ENCODE results near the gene ADIPOR1. TPM values are rescaled to one million over a fixed set of nuclear protein-coding genes. Genes with fewer than 3 reads are reported as not detected.

Gene ADIPOR1
- total and polyA plus RNA-seq, 2 of the 4 experiments (the other 2 are of a cell fraction) = 82.7 to 92.5 TPM

DNA sequence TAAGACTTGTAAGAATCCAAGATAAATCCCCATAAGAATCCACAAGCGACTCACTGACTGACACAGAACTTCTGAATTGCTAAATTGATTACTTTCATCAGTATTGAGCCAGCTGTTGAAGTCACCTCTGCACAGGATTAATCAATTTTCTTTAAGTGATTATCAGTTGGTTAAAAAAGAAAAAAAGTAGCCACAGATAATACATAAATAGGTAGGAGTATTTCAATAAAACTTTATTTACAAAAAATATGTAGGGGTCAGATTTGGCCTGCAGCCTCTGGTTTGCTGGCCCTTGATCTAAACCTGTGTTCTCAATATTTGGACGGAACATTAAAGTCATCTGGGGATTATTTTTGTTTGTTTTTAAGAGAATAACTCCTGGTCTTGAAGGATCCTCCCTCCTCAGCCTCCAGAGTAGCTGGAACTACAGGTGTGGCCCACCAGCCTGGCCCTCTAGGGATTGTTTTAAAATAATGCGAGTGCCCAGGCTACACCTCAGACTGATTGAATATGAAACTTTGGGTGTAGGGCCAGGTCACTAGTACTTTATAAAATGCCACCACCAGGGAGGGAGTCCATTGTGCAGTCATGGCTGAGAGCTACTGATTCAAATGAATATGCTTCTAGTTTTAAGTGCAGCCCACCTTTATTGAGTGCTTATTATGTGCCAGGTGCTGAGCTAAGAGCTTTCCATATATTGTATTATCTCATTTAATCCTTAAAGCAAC is 42.3 kb upstream of the ADIPOR1 start:
- ChIA-PET CTCF (interaction anchor here (0.9 to 1.5 kb wide), 2 partner anchors 73 to 85 kb away, joined by 3 to 7 read pairs; partner anchors contain the start of gene KLHL12), POLR2A (ENCODE audit: unreplicated experiment) (no interaction called here)
- Histone ChIP-seq H3K56ac (ENCODE audit: extremely low read depth, insufficient read depth, low read length) (no peak overlapping the region), H3K18ac (ENCODE audit: low read depth, low read length) (no peak overlapping the region), H3K4ac (ENCODE audit: low read depth, low read length) (no peak overlapping the region), H4K8ac (ENCODE audit: low read depth in 2 of 2, low read length in 2 of 2) (no peak overlapping the region), H3K9me3 (ENCODE audit: control insufficient read depth, insufficient read depth, low read length) (no peaks in the 10 kb centered on the region), H3K14ac (replicated peaks; ENCODE audit: low read depth, low read length) (no peak overlapping the region), H2BK20ac (ENCODE audit: low read depth, low read length) (no peak overlapping the region), H4K20me1 (ENCODE audit: insufficient read depth, low read length) (no peaks in the 10 kb centered on the region), H3K4me3 (ENCODE audit: insufficient read depth, low read depth, low read length) (no peak overlapping the region), H4K91ac (ENCODE audit: insufficient read depth, low read depth, low read length) (no peak overlapping the region), H3K9ac (ENCODE audit: low read depth, low read length) (no peak overlapping the region), H2AFZ (replicated peaks; ENCODE audit: low read length, poor library complexity) (no peak overlapping the region), H3K79me1 (ENCODE audit: low read depth in 1 of 2, low read length in 2 of 2) (no peaks in the 10 kb centered on the region), H3K27ac (ENCODE audit: insufficient read depth, low read length) (no peak overlapping the region), H3K9me1 (ENCODE audit: insufficient read depth, low read length) (no peaks in the 10 kb centered on the region), H2AK9ac (replicated peaks; ENCODE audit: low read depth, low read length, poor library complexity) (no peak overlapping the region), H4K5ac (ENCODE audit: low read depth, low read length) (no peak overlapping the region), H3K23ac (ENCODE audit: low read depth, low read length) (no peak overlapping the region), H2BK15ac (ENCODE audit: low read depth, low read length) (no peak overlapping the region), H3K4me2 (ENCODE audit: low read depth, low read length) (no peak overlapping the region), H3K36me3 (ENCODE audit: control insufficient read depth, insufficient read depth, low read length) (no peaks in the 10 kb centered on the region), H3K4me1 (ENCODE audit: control insufficient read depth, insufficient read depth, low read length) (no peaks in the 10 kb centered on the region), H3K27me3 (ENCODE audit: control insufficient read depth, insufficient read depth, low read length) (peaks cover 6% of the 10 kb centered on the region), H2AK5ac (ENCODE audit: low read depth, low read length) (no peak overlapping the region), H2BK5ac (ENCODE audit: low read depth, low read length, poor library complexity, severe bottlenecking) (no peak overlapping the region), H2BK120ac (ENCODE audit: low read depth, low read length) (no peak overlapping the region)
- dilution Hi-C loops (cut with HindIII; ENCODE audit: low sequenced_read_pairs, unreplicated experiment) = no loop called here
- no TSS peak for BruUV-seq (replicated peaks)
- ATAC-seq (ENCODE audit: low read depth) (no peak), DNase-seq (no peak)
- in situ Hi-C loops (cut with MboI; ENCODE audit: low sequenced_read_pairs) = no loop called here
- TF ChIP-seq POLR2A (IDR thresholded peaks at IDR 0.05; ENCODE audit: low read depth, low read length) (no peak), MAFK (IDR thresholded peaks at IDR 0.05; ENCODE audit: low read depth, low read length) (no peak), RFX5 (IDR thresholded peaks at IDR 0.05; ENCODE audit: low read depth, low read length) (no peak), NFE2L2 (IDR thresholded peaks at IDR 0.05; ENCODE audit: low read depth, low read length) (no peak), MAZ (IDR thresholded peaks at IDR 0.05; ENCODE audit: borderline replicate concordance, low read depth, low read length) (no peak), BHLHE40 (IDR thresholded peaks at IDR 0.05; ENCODE audit: low read depth, low read length) (no peak), FOS (IDR thresholded peaks at IDR 0.05; ENCODE audit: low read depth, low read length) (no peak), RCOR1 (IDR thresholded peaks at IDR 0.05; ENCODE audit: insufficient replicate concordance, low read length) (no peak), MXI1 (IDR thresholded peaks at IDR 0.05; ENCODE audit: borderline replicate concordance, low read depth, low read length) (no peak)
- TF ChIP-seq, protein P1, sequence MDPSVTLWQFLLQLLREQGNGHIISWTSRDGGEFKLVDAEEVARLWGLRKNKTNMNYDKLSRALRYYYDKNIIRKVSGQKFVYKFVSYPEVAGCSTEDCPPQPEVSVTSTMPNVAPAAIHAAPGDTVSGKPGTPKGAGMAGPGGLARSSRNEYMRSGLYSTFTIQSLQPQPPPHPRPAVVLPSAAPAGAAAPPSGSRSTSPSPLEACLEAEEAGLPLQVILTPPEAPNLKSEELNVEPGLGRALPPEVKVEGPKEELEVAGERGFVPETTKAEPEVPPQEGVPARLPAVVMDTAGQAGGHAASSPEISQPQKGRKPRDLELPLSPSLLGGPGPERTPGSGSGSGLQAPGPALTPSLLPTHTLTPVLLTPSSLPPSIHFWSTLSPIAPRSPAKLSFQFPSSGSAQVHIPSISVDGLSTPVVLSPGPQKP (IDR thresholded peaks at IDR 0.05; ENCODE audit: borderline replicate concordance, low read depth, low read length) = no peak
- TF ChIP-seq, protein P2, sequence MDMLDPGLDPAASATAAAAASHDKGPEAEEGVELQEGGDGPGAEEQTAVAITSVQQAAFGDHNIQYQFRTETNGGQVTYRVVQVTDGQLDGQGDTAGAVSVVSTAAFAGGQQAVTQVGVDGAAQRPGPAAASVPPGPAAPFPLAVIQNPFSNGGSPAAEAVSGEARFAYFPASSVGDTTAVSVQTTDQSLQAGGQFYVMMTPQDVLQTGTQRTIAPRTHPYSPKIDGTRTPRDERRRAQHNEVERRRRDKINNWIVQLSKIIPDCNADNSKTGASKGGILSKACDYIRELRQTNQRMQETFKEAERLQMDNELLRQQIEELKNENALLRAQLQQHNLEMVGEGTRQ (IDR thresholded peaks at IDR 0.05; ENCODE audit: low read depth, low read length) = no peak
- no CpG with 5 or more reads among the region's 3 CpGs for WGBS, 2 experiments (ENCODE audit: extremely low coverage in 2 of 2, insufficient read length in 1 of 2)
- intact Hi-C loops (cut with micrococcal nuclease) = no loop called here

Data from IMR-90 (cell line).